ENCODE measurements around the gene SIRT4.

GRCh38 chr12:120347766-120348165, 45.6 kb downstream of the SIRT4 start:
- TF ChIP-seq GATA3 (IDR thresholded peaks at IDR 0.05; ENCODE audit: low read depth, low read length) (no peak), GATA2 (IDR thresholded peaks at IDR 0.05; ENCODE audit: low read depth, low read length) (no peak)
